GM18873 (cell line): ENCODE measurements around the gene SURF2.
A peak's percentile ranks its signal among the peaks of the same experiment; 100 is the strongest.
"Not testable (repeated sequence)": the region's sequence is repeated elsewhere in the genome, so short reads cannot be mapped to it uniquely, and the experiment has no call there.

Experiments
- ATAC-seq: cut with Tn5 transposase; IDR thresholded peaks from one replicate; pipeline ENCODE4 v1.9.1; 2021; ENCODE audit warnings: mild to moderate bottlenecking, moderate library complexity, moderate number of reproducible peaks; ENCODE audit not compliant: unreplicated experiment, low FRiP score

SURF2 gene

DNA sequence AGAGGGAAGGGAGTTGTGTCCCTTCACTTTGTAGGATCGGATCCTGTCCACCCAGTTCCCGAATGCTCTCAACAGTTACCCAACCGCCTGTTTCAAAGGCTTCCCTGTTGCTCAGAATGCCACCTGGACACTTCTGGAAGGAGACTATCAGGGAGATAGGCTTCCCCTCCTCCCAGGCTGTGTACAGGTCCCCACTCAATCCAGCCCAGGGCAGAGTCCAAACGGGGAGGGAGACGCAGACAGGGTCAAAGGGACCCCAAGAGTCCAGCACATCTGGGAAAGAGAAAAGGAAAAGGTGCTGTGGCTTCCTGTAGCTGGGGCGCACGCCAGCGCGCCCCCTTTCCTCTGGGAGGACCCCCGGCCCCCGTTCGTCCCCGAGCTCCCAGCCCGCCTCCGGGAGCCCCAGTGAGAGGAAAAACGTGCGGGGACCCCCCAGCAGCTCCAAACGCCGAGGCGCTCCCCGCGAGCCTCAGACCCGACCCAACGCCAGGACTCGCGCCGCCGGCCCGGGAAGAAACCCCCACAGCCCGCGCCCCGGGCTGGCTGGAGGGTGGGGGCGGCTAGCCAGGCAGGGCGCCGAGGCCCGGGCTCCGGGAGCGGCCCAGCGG is 18.9 kb downstream of the SURF2 start:
- no peak for ATAC-seq

DNA sequence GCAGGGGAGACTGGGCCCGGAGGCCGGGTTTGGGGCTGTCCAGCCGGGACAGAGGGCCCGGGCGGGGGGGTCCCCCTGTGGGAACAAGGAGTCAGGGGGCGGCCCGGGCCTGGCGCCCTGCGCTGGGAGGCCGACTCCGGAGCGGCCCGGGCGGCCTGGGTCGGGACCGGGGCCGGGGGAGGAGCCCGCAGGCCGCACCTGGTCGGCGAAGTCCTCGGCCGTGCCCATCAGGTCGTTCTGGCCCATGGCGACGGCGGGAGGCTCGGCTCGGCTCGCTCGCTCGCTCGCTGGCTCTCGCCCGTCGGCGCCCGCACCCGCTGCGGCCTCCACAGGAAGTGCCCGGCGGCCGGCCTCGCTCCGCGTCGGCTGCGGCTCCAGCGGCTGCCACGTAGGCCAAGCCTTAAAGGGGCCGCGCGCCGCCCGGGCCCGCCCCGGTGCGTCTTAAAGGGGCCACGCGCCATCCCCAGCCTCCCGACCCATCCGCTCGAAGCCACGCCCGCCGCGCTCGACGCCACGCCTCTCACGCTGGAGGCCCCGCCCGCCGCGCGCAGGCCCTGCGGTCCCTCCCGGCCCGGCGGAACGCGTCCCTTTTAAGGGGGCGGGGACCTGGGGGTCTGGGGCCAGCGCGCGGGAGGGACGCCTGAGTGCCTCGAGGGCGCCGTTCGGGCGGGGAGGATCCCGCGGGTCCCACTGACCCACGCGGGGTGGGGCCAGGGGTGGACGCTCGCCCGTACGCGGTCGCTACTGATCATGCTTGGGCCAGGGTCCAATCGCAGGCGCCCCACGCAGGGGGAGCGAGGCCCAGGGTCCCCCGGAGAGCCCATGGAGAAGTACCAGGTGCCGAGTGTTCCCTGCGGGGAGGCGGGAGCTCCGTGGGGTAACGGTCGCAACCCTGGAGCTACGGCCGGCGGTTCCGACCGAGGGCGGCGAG is 19.6 kb downstream of the SURF2 start, which contains the start of the genes STKLD1 and SURF4:
Gene STKLD1, plus strand, starts transcription at position 643 of the 931 bp plus-strand sequence. Its CDS starts 108 bp downstream, at position 751.
Gene SURF4, minus strand, starts transcription at position 337 of the 931 bp plus-strand sequence. Its CDS starts 91 bp downstream, at position 246.
- ATAC-seq: peak; percentile 77

DNA sequence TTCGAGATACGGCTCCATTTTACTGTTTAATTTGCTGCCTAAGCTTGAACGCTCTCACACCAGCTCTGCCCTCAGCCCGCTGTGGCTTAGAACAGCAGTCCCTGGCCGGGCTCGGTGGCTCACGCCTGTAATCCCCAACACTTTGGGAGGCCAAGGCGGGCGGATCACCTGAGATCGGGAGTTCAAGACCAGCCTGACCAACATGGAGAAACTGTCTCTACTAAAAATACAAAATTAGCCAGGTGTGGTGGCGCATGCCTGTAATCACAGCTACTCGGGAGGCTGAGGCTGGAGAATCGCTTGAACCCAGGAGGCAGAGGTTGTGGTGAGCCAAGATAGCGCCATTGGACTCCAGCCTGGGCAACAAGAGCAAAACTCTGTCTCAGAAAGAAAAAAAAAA is 20.9 kb downstream of the SURF2 start:
- not testable (repeated sequence) for ATAC-seq

DNA sequence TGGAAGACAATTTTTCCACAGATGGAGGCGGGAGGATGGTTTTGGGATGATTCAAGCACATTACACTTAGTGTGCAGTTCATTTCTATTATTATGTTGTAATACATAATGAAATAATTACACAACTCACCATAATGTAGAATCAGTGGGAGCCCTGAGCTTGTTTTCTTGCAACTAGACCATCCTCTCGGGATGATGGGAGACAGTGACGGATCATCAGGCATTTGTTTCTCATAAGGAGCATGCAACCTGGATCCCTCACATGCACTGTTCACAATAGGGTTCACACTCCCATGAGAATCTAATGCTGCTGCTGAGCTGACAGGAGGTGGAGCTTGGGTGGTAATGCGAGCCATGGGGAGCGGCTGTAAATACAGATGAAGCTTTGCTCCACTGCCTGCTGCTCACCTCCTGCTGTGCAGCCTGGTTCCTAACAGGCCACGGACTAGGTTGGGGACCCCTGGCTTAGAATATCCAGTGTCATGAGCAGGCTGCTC is 21.4 kb downstream of the SURF2 start:
- ATAC-seq: no peak

DNA sequence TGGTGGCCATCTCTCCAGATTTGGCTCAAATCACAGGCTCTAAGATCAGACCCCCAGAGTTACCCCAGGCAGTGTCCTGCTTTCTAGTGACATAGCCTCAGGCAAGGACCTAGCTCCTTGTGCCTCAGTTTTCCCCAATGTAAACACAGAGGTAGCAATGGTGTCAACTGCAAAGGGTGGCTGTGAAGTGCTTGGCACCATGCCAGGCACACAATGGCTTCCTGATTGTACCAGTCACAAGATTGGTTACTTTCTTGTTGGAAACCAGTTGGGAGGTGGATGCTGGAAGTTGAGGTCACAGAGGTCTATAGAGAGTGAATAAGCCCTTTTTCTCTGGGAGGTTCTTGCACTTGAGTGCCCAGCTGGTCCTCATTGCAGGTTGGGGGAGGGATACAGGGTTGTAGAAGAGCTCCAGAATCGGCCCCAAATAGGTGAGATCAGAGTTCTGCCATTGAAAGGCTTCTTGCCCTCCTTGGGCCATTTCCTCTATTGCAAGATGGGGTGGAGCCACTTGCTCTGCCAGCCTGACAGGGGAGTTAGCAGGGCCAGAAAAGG is 22.1 kb downstream of the SURF2 start:
- ATAC-seq: no peak

DNA sequence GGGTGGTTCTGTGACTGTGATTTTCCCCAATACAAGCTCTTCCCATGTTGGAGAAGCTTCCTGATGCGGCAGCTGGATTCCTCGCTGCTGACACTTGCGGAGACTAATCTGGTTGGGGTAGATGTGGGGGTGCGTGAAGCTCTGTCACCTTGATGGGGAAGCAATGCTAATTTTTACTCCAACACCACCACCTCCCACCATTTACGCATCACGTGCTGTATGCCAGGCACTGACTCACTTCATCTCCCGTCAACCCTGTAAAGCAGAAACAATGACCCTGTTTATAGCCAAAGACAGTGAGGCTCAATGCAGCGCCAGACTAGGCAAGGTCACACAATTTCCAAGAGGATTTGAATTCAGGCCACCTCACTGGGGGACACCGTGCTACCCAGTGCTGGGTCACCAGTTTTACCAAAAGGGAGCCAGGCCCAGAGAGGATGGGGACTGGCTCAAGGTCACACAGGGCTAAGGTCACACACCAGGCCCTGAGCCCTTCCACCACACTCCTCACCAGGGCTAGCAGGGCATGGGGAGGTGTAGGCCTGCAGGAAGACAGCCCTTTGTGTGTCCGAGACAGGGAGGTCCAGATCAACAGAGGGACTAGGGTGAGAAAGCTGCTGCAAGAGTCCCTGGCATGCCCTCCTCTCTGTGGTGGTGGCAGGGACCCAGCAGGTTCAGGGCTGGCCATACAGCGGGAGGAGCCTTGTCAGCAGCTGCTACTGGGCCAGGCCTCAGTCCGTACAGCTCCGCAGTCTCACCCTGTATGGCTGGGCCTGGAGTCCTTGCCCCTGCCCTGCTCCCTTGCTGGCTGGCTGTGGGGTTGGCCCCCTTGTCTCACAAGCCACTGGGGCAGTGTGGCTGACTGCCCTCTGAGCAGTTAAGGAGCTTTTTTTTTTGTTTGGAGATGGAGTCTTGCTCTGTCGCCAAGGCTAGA is 23.1 kb downstream of the SURF2 start:
- no peak for ATAC-seq

DNA sequence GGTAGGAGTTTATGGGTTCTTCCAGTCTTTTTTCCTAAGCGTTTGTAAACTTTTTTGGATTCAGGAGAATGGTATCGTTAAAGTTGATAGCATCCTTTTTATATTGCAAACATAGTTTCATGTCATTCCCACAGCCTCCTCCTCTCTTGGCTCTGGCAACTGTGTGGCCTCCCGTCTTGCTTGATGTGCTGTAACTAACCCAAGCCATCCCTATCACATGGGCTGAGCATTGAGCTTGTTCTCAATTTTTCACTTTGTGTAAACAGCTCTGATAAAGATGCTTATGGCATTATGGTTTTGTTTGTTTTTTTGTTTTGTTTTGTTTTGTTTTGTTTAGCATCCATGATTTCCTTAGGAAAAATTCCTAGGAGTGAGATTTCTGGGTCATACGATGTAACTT is 24.4 kb downstream of the SURF2 start:
- no peak for ATAC-seq

DNA sequence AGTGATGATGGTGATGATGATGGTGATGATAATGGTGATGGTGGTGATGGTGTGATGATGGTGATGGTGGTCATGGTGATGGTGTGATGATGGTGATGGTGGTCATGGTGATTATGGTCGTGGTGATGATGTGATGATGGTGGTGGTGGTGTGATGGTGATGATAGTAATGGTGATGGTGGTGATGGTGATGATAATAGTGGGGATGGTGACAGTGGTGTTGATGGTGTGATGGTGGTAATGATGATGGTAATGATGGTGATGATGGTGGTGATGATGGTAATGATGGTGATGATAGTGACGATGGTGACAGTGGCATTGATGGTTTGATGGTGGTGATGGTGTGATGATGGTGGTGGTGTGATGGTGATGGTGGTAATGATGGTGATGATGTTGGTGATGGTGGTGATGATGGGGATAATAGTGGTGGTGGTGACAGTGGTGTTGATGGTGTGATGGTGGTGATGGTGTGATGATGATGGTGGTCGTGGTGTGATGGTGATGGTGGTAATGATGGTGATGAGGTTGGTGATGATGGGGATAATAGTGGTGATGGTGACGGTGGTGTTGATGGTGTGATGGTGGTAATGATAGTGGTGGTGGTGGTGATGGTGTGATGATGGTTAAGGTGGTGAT is 26.3 kb downstream of the SURF2 start:
- ATAC-seq: no peak

DNA sequence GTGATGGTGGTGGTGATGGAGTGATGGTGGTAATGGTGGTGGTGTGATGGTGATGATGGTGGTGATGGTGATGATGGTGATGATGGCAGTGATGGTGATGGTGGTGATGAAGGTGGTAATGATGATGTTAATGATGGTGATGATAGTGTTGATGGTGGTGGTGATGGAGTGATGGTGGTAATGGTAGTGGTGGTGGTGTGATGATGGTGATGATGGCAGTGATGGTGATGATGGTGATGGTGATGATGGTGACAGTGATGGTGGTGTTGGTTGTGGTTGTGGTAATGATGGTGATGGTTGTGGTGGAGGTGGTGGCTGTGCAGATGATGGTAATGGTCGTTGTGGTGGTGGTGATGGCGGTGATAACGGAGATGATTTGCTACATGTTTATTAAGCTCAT is 27.1 kb downstream of the SURF2 start:
- no peak for ATAC-seq

DNA sequence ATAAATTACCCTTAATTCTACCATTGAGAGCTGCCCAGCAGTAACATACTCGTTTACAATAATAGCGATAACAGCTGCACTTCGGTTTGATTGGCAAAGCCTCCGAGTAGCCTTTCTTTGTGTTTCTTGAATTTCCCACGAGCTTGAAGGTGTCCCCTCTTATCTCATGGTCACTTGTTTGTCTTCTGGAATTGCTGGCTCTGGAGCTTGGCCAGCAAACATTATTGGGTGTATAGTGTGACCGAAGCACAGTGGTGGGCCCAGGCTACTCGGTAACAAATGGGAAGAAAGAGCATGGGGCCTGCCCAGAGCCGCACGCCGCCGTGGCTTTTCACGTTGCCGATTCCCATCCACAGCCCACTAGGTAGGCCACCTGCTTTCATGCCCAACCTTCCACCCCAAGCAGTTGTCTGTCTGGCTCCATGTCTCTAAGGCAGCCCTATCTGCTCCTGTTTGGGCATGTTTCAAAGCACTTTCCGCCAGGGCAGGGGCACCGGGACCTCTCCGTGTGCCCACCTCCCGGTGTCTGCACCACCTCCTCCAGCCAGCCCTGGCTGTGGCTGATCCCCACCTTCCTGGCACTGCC is 28.5 kb downstream of the SURF2 start:
- no peak for ATAC-seq

DNA sequence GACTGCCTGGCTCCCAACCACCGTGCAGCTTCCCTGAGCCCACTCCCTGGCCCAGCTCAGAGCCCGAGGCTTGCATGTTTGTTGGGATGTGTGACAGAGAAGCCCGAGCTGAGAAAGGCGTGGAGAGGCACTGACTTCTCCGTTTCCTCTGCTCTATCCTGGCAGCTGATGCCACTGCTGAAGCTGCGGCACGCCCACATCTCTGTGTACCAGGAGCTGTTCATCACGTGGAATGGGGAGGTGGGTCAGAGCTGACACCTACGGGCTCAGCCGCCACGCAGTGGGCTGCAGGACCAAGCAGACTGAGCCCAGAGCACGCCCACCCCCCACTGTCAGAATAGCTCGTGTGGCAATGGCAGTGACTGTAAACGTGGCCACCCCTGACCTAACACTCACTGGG is 29.1 kb downstream of the SURF2 start:
- ATAC-seq: no peak

DNA sequence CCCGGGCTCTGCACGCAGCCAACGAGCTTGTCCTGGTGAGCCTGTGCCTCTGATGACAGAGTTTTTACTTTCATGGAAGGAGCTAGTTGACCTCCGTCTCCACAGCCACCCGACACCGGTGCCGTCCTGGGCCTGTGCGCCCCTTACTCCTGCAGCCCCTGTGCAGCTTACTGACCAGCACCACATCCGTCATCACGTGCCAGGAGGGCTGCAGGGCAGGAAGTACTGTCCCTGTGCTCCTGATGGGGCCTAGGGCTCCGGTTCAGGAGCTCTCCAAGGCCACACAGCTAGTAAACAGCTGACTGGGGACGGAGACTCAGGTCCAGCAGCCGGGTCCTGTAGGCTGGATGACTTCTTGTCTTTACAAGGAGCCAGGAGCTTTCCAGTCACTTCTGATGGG is 30.0 kb downstream of the SURF2 start:
- ATAC-seq: no peak

DNA sequence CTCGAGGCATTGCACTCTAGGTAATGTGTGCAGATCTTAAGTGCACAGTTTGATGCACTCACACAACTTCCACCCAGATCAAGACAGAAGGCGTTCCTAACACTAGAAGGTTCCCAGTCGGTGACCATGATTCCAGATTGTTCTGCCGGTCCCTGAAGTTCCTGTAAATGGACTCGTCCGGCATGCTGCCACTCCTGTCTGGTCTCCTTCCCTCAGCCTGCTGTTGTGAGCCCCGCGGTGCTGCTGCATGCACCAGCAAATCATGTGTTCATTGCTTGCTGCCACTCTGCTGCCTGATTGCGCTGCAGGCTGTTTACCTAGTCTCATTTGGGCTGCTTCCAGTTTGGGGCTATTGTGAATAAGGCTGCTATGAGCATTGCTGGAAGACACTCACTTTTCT is 31.3 kb downstream of the SURF2 start:
- no peak for ATAC-seq

DNA sequence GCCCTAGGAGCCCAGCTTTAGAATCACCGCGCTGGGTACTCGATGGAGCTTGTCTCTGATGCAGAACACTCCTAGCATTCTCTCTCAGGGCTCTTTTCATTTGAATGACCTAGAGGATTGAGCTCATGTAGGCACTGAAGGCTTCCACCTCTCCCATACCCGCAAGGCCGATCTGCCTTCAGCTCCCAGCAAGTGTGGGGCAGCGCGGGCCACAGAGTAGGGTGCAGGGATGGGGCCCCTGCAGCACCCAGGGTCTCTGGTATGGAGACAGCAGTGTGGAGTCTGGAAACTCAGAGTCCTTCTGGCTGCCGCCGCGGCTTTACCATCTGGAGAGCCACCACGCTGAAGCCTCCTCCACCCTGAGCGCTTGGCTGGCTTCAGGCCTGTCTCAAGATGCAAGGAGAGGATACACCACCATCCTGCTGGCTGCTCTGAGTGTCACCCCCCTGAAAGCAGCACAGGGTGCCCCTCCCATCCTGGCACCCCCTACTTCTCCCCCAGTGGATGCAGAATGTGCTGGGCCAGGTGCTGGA is 32.7 kb downstream of the SURF2 start:
- no peak for ATAC-seq

DNA sequence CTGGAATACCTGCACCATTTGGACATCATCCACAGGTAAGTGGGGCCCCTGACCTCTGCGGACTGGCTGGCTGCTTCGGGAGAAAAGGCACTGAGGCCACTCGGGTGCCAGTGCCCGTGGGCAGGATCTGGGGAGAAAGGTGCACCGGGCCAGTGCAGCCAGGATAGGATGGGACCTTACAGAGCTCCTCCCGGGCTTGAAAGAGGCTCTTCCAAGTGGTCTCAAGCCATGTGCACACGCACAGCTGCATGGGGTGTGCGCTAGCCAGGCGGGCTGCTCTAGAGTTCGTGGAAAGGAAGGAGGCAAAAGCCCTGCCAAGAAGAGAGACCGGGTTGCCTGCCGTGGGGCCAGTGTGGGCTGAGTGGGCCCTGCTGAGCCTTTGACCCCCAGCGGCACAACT is 33.2 kb downstream of the SURF2 start:
- no peak for ATAC-seq

DNA sequence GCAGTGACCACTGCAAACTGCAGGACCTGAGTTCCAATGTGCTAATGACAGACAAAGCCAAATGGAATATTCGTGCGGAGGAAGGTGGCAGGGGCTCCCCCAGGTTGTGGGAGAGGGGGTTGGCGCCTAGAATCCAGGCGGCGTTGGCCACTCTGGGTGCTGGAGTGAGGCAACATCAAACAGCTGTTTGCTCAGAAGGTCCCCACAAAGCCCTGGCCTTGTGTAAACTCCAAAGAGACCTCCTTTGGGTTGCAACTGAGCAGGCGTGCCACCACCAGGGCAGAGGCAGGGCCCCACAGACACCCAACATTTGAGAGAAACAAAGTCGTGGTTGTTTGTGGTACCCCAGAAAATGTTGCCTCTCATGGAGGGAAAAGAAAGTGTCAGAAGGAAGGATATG is 34.4 kb downstream of the SURF2 start:
- ATAC-seq: no peak

DNA sequence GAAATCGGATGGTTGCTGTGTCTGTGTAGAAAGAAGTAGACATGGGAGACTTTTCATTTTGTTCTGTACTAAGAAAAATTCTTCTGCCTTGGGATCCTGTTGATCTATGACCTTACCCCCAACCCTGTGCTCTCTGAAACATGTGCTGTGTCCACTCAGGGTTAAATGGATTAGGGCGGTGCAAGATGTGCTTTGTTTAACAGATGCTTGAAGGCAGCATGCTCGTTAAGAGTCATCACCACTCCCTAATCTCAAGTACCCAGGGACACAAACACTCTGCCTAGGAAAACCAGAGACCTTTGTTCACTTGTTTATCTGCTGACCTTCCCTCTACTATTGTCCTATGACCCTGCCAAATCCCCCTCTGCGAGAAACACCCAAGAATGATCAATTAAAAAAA is 35.1 kb downstream of the SURF2 start:
- ATAC-seq: not testable (repeated sequence)

DNA sequence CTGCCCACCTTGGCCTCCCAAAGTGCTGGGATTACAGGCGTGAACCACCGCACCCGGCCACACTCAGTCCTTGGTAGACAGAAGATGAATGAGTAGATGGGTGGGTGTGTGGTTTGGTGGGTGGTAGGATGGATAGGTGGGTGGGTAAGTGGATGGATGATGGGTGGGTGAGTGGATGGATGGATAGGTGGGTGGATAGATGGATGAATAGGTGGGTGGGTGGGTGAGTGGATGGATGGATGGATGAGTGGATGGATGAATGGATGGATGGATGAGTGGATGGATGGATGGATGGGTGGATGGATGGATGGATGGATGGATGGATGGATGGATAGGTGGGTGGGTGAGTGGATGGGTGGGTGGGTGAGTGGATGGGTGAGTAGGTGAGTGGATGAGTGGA is 36.0 kb downstream of the SURF2 start:
- not testable (repeated sequence) for ATAC-seq

DNA sequence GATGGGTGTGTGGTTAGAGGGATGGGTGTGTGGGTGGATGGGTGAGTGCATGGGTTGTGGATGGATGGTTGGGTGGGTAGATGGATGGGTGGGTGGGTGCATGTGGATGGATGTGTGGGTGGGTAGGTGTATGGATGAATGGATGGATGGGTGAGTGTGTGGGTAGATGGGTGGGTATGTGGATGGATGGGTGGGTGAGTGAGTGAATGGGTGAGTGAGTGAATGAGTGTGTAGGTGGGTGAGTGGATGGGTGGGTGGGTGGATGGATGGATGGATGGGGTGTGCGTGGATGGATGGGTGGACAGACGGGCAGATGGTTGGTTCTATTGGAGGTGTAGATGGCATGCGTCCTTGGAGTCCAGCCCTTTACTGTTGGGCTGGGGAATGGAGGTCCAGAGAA is 37.0 kb downstream of the SURF2 start:
- no peak for ATAC-seq
